GM12878 (cell line): ENCODE results near the gene CARD18. TPM values are rescaled to one million over a fixed set of nuclear protein-coding genes. Genes with fewer than 3 reads are reported as not detected.

Source experiments
- ATAC-seq: fragments of 200-7000 bp; cut with Tn5 transposase; 3 replicates; pipeline ENCODE4 v1.9.1; 2020; ENCODE audit warnings: mild to moderate bottlenecking, moderate library complexity
- BruUV-seq: library from RNA; stranded (reverse); fragments of 400-500 nt; replicated peaks from 2 replicates; lab custom pipeline; 2021; lab: Mats Ljungman, UMichigan
- CTCF ChIA-PET: fragments of 300-600 bp; sonication (Branson Sonifier 250); formaldehyde crosslinking; extraction: SDS; loops from one replicate; lab custom pipeline; 2021; ENCODE audit warnings: inconsistent platforms; lab: Yijun Ruan, JAX
- POLR2A ChIA-PET: fragments of 350-600 bp; formaldehyde crosslinking; extraction: SDS; loops from one replicate; lab custom pipeline; 2021; ENCODE audit warnings: inconsistent platforms; lab: Charles Lee
- RAD21 ChIA-PET: fragments of 300-600 bp; sonication (Branson Sonifier 250); formaldehyde crosslinking; loops from one replicate; lab custom pipeline; 2023; ENCODE audit warnings: antibody characterized with exemption; ENCODE audit not compliant: unreplicated experiment; lab: Charles Lee
- SMC1A ChIA-PET: fragments of 300-600 bp; sonication (Branson Sonifier 250); formaldehyde crosslinking; loops from one replicate; lab custom pipeline; 2023; ENCODE audit not compliant: unreplicated experiment, uncharacterized antibody; lab: Charles Lee
- DNase-seq: peaks from one replicate; pipeline ENCODE4 v3.0.0-alpha.2; 2011; ENCODE audit warnings: low read depth, low spot score
- FAIRE-seq: peaks from 3 replicates; lab custom pipeline; 2011; peaks lifted over from hg19 to GRCh38; lab: Jason Lieb, UNC
- H2AFZ ChIP-seq: 2 replicates; pipeline ENCODE4 v1.6.0; 2011; ENCODE audit warnings: low read depth, low read length, control low read depth; ENCODE audit not compliant: control insufficient read depth
- H3K27ac ChIP-seq: 2 replicates; pipeline ENCODE4 v1.5.1; 2011; ENCODE audit warnings: control low read depth; ENCODE audit not compliant: control insufficient read depth, insufficient read depth
- H3K27me3 ChIP-seq, 2 experiments: replicated peaks in 1 of 2; 2 replicates each; pipeline versions ENCODE4 v1.6.0 to v1.6.1; 2011; ENCODE audit warnings: low read length in 1 of 2; ENCODE audit not compliant: control insufficient read depth in 2 of 2, insufficient read depth in 2 of 2
- H3K36me3 ChIP-seq, 2 experiments: 2 replicates each; pipeline ENCODE4 v1.5.1; 2011; ENCODE audit warnings: low read length in 1 of 2; ENCODE audit not compliant: control insufficient read depth in 2 of 2, insufficient read depth in 2 of 2
- H3K4me1 ChIP-seq: 2 replicates; pipeline ENCODE4 v1.6.1; 2011; ENCODE audit warnings: mild to moderate bottlenecking, low read length, moderate library complexity, mixed read lengths; ENCODE audit not compliant: control insufficient read depth, insufficient read depth
- H3K4me2 ChIP-seq: 2 replicates; pipeline ENCODE4 v1.6.0; 2011; ENCODE audit warnings: control low read depth; ENCODE audit not compliant: control insufficient read depth, insufficient read depth
- H3K4me3 ChIP-seq: fragments of 200-600 bp; sonication (generic); 2 replicates; pipeline ENCODE4 v1.5.1; 2016
- H3K79me2 ChIP-seq: 2 replicates; pipeline ENCODE4 v1.6.0; 2011; ENCODE audit warnings: low read length; ENCODE audit not compliant: control insufficient read depth, insufficient read depth
- H3K9ac ChIP-seq: 2 replicates; pipeline ENCODE4 v1.8.0; 2011; ENCODE audit warnings: low read length, control low read depth, mixed read lengths; ENCODE audit not compliant: control insufficient read depth, insufficient read depth
- H3K9me3 ChIP-seq: replicated peaks from 3 replicates; pipeline ENCODE4 v1.5.1; 2011; ENCODE audit warnings: mild to moderate bottlenecking, low read length; ENCODE audit not compliant: control insufficient read depth, insufficient read depth
- H4K20me1 ChIP-seq: 2 replicates; pipeline ENCODE4 v1.6.0; 2011; ENCODE audit not compliant: control insufficient read depth, insufficient read depth
- BACH1 ChIP-seq: fragments of 450-650 bp; IDR thresholded peaks from 2 replicates; pipeline ENCODE4 v1.6.1; 2017; ENCODE audit warnings: mild to moderate bottlenecking, borderline replicate concordance
- CEBPB ChIP-seq, 2 experiments: fragments of 150-350 bp in 1 of 2; IDR thresholded peaks; 2 replicates each; pipeline ENCODE4 v1.6.1; 2012 to 2014; ENCODE audit warnings: low read depth in 2 of 2, low read length in 2 of 2, borderline replicate concordance in 1 of 2, inconsistent platforms in 1 of 2
- HCFC1 ChIP-seq: fragments of 150-350 bp; IDR thresholded peaks from 2 replicates; pipeline ENCODE4 v1.6.1; 2014; ENCODE audit warnings: low read length
- HDAC6 ChIP-seq: fragments of 200-600 bp; sonication (generic); IDR thresholded peaks from one replicate; pipeline ENCODE4 v1.8.0; 2017; ENCODE audit warnings: antibody characterized with exemption; ENCODE audit not compliant: unreplicated experiment
- HDGF ChIP-seq: fragments of 450-650 bp; IDR thresholded peaks from 2 replicates; pipeline ENCODE4 v1.6.1; 2016; ENCODE audit warnings: antibody characterized with exemption
- IKZF2 ChIP-seq, 2 experiments: fragments of 450-650 bp; IDR thresholded peaks; 2 replicates each; pipeline ENCODE4 v1.6.1; 2017; ENCODE audit warnings: mild to moderate bottlenecking in 2 of 2, moderate library complexity in 2 of 2
- KAT2A ChIP-seq: conservative IDR thresholded peaks from 2 replicates; pipeline ENCODE4 v1.6.1; 2011; ENCODE audit warnings: low read depth, low read length; ENCODE audit not compliant: control insufficient read depth
- KDM1A ChIP-seq: fragments of 200-600 bp; sonication (generic); IDR thresholded peaks from 2 replicates; pipeline ENCODE4 v1.6.1; 2016; ENCODE audit warnings: borderline replicate concordance
- MTA3 ChIP-seq: IDR thresholded peaks from 2 replicates; pipeline ENCODE4 v1.6.1; 2012; ENCODE audit warnings: low read length, inconsistent platforms, borderline replicate concordance
- MYC ChIP-seq: IDR thresholded peaks from 2 replicates; pipeline ENCODE4 v1.6.1; 2011; ENCODE audit warnings: mild to moderate bottlenecking, low read length, moderate library complexity, inconsistent platforms; ENCODE audit not compliant: insufficient read depth, insufficient replicate concordance, insufficient read length, severe bottlenecking
- POLR2AphosphoS2 ChIP-seq: IDR thresholded peaks from 2 replicates; pipeline ENCODE4 v1.6.1; 2011; ENCODE audit warnings: low read depth, mild to moderate bottlenecking, low read length, improper control_type of control experiment, moderate library complexity
- SMC3 ChIP-seq: IDR thresholded peaks from 2 replicates; pipeline ENCODE4 v1.6.1; 2011; ENCODE audit warnings: low read length, improper control_type of control experiment, borderline replicate concordance
- WGBS: methylation state at CpG from one replicate; pipeline ENCODE4 v1.1.6; 2016; ENCODE audit warnings: low lambda C conversion rate; ENCODE audit not compliant: insufficient replicate concordance, insufficient coverage; ENCODE audit errors: missing lambda C conversion rate; 5-methylcytosine and 5-hydroxymethylcytosine counted together
- in situ Hi-C: fragments of 300-500 bp; cut with MboI; formaldehyde crosslinking; loops from 9 replicates; pipeline ENCODE4 v1.14.3; 2018; ENCODE audit warnings: mixed read lengths
- intact Hi-C: fragments of 100-400 bp; cut with micrococcal nuclease; formaldehyde crosslinking; loops from one replicate; pipeline ENCODE4 v1.14.2; 2022; ENCODE audit not compliant: unreplicated experiment
- polyA plus RNA-seq, 11 experiments: library from polyadenylated mRNA; depleted of rRNA in 4 of 11; unstranded in 6 of 11; stranded (reverse) in 5 of 11; fragments of >200 nt; fragmentation: Nextera tagmentation in 4 of 11; fragmentation: Illumina TruSeq in 1 of 11; extraction: Ambion mirVana in 4 of 11; extraction: Trizol in 1 of 11; gene quantifications; 1 replicate in 1 of 11; 2 replicates in 10 of 11; pipeline versions ENCODE4 v1.2.1 to v1.2.3, GENCODE V29; 2011 to 2016; ENCODE audit warnings: inconsistent platforms in 2 of 11, missing spikeins in 2 of 11, low read depth in 1 of 11
- total RNA-seq, 4 experiments: library from RNA; depleted of rRNA in 3 of 4; stranded (reverse); fragments of >200 nt in 3 of 4; fragmentation: Illumina TruSeq in 1 of 4; extraction: Trizol in 1 of 4; gene quantifications; 2 replicates each; pipeline versions ENCODE4 v1.2.1 to v1.2.3, GENCODE V29; 2013 to 2021
- TF ChIP-seq, protein P1 (sequence below): IDR thresholded peaks from 2 replicates; pipeline ENCODE4 v1.6.1; 2012; ENCODE audit warnings: improper control_type of control experiment, low read depth, low read length; ENCODE audit not compliant: insufficient replicate concordance
- TF ChIP-seq, protein P2 (sequence below): fragments of 450-650 bp; IDR thresholded peaks from 2 replicates; pipeline ENCODE4 v1.6.1; 2014; ENCODE audit warnings: mild to moderate bottlenecking
- TF ChIP-seq, protein P3 (sequence below): IDR thresholded peaks from 2 replicates; pipeline ENCODE4 v1.6.1; 2012; ENCODE audit warnings: mild to moderate bottlenecking, low read depth, low read length

Gene CARD18
- total and polyA plus RNA-seq, 10 of the 15 experiments (the other 5 are each of a cell fraction or from before 2014, with no cell fraction given), result not detected

- ChIA-PET POLR2A (no interaction called here), CTCF (no interaction called here), SMC1A (no interaction called here), RAD21 (no interaction called here)
- Histone ChIP-seq H4K20me1 (no peaks in the 10 kb centered on the region), H3K4me3 (no peak overlapping the region), H3K36me3 (no peaks in the 10 kb centered on the region), H3K9ac (no peak overlapping the region), H3K27me3 (no peaks in the 10 kb centered on the region), H3K9me3 (no peaks in the 10 kb centered on the region), H2AFZ (no peak overlapping the region), H3K27ac (no peak overlapping the region), H3K79me2 (no peaks in the 10 kb centered on the region), H3K4me1 (no peaks in the 10 kb centered on the region), H3K4me2 (no peak overlapping the region)
- TF ChIP-seq CEBPB (IDR thresholded peaks at IDR 0.05; ENCODE audit: borderline replicate concordance in 1 of 2, low read depth in 2 of 2, low read length in 2 of 2) (no peak), HCFC1 (no peak), MTA3 (no peak), KDM1A (no peak), MYC (no peak), SMC3 (no peak), IKZF2 (IDR thresholded peaks at IDR 0.05) (no peak), HDAC6 (no peak), POLR2AphosphoS2 (no peak), BACH1 (no peak), HDGF (no peak), KAT2A (no peak)
- TF ChIP-seq, protein P1, sequence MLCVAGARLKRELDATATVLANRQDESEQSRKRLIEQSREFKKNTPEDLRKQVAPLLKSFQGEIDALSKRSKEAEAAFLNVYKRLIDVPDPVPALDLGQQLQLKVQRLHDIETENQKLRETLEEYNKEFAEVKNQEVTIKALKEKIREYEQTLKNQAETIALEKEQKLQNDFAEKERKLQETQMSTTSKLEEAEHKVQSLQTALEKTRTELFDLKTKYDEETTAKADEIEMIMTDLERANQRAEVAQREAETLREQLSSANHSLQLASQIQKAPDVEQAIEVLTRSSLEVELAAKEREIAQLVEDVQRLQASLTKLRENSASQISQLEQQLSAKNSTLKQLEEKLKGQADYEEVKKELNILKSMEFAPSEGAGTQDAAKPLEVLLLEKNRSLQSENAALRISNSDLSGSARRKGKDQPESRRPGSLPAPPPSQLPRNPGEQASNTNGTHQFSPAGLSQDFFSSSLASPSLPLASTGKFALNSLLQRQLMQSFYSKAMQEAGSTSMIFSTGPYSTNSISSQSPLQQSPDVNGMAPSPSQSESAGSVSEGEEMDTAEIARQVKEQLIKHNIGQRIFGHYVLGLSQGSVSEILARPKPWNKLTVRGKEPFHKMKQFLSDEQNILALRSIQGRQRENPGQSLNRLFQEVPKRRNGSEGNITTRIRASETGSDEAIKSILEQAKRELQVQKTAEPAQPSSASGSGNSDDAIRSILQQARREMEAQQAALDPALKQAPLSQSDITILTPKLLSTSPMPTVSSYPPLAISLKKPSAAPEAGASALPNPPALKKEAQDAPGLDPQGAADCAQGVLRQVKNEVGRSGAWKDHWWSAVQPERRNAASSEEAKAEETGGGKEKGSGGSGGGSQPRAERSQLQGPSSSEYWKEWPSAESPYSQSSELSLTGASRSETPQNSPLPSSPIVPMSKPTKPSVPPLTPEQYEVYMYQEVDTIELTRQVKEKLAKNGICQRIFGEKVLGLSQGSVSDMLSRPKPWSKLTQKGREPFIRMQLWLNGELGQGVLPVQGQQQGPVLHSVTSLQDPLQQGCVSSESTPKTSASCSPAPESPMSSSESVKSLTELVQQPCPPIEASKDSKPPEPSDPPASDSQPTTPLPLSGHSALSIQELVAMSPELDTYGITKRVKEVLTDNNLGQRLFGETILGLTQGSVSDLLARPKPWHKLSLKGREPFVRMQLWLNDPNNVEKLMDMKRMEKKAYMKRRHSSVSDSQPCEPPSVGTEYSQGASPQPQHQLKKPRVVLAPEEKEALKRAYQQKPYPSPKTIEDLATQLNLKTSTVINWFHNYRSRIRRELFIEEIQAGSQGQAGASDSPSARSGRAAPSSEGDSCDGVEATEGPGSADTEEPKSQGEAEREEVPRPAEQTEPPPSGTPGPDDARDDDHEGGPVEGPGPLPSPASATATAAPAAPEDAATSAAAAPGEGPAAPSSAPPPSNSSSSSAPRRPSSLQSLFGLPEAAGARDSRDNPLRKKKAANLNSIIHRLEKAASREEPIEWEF, result no peak
- TF ChIP-seq, protein P2, sequence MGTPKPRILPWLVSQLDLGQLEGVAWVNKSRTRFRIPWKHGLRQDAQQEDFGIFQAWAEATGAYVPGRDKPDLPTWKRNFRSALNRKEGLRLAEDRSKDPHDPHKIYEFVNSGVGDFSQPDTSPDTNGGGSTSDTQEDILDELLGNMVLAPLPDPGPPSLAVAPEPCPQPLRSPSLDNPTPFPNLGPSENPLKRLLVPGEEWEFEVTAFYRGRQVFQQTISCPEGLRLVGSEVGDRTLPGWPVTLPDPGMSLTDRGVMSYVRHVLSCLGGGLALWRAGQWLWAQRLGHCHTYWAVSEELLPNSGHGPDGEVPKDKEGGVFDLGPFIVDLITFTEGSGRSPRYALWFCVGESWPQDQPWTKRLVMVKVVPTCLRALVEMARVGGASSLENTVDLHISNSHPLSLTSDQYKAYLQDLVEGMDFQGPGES, result no peak
- TF ChIP-seq, protein P3, sequence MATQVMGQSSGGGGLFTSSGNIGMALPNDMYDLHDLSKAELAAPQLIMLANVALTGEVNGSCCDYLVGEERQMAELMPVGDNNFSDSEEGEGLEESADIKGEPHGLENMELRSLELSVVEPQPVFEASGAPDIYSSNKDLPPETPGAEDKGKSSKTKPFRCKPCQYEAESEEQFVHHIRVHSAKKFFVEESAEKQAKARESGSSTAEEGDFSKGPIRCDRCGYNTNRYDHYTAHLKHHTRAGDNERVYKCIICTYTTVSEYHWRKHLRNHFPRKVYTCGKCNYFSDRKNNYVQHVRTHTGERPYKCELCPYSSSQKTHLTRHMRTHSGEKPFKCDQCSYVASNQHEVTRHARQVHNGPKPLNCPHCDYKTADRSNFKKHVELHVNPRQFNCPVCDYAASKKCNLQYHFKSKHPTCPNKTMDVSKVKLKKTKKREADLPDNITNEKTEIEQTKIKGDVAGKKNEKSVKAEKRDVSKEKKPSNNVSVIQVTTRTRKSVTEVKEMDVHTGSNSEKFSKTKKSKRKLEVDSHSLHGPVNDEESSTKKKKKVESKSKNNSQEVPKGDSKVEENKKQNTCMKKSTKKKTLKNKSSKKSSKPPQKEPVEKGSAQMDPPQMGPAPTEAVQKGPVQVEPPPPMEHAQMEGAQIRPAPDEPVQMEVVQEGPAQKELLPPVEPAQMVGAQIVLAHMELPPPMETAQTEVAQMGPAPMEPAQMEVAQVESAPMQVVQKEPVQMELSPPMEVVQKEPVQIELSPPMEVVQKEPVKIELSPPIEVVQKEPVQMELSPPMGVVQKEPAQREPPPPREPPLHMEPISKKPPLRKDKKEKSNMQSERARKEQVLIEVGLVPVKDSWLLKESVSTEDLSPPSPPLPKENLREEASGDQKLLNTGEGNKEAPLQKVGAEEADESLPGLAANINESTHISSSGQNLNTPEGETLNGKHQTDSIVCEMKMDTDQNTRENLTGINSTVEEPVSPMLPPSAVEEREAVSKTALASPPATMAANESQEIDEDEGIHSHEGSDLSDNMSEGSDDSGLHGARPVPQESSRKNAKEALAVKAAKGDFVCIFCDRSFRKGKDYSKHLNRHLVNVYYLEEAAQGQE, result no peak
- intact Hi-C loops (no loop called here), in situ Hi-C loops (no loop called here)
- FAIRE-seq (no peak), DNase-seq (no peak), ATAC-seq (no peak)
- BruUV-seq, result no TSS peak
- WGBS, result 50% methylated on average over 3 of the region's 3 CpGs
Observed at GRCh38 chr11:105167244-105167643, 27.7 kb upstream of the CARD18 start.
